IPS-20b (cell line): ENCODE results near the gene DENND1A.

Experiments used
- H3K27ac ChIP-seq: one replicate; pipeline ENCODE4 v1.5.1; 2013; ENCODE audit warnings: low read length
- H3K27me3 ChIP-seq: 2 replicates; pipeline ENCODE4 v1.6.1; 2013; ENCODE audit warnings: mild to moderate bottlenecking, low read length, inconsistent platforms; ENCODE audit not compliant: insufficient read depth
- H3K36me3 ChIP-seq: 2 replicates; pipeline ENCODE4 v1.6.1; 2013; ENCODE audit warnings: low read depth, mild to moderate bottlenecking, inconsistent platforms, low read length, moderate library complexity; ENCODE audit not compliant: insufficient read depth
- H3K4me1 ChIP-seq: 2 replicates; pipeline ENCODE4 v1.6.1; 2013; ENCODE audit warnings: mild to moderate bottlenecking, control low read depth, inconsistent platforms, low read length, moderate library complexity; ENCODE audit not compliant: insufficient read depth
- H3K4me3 ChIP-seq: 2 replicates; pipeline ENCODE4 v1.5.1; 2013; ENCODE audit warnings: mild to moderate bottlenecking, low read length, inconsistent platforms
- H3K9ac ChIP-seq: 2 replicates; pipeline ENCODE4 v1.6.1; 2013; ENCODE audit warnings: low read depth, mild to moderate bottlenecking, inconsistent platforms, low read length, moderate library complexity
- H3K9me3 ChIP-seq: 2 replicates; pipeline ENCODE4 v1.6.1; 2013; ENCODE audit warnings: mild to moderate bottlenecking, low read depth, low read length, inconsistent platforms; ENCODE audit not compliant: insufficient read depth

Gene DENND1A

DNA sequence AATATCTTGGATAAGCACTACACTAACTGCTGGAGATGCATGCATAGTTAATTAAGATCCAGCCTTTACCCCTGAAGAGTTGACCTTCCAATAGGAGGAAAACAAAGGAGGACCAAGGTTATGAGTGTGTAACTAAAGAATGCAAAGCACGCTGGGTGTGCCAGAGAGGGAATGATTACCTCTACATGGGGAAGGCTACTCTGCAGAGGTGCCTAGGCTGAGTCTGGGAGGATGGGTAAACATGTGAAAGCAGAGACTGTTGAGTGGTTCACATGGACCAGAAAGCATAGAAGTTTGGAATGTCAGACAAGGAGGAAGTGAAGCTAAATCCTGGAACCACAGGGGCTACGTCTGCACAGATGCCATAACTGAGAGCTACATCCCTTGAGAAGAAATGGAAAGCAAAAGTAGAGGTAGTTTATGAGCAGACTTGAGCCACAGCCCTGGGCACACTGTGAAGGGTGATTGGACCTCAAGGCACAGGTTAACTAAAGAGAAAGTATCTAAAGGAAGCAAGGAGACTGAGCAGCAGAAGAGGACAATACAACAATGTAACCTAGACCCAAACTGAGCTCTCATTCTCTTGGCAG is 176.2 kb downstream of the DENND1A start:
- Histone ChIP-seq H3K27ac (no peak overlapping the region), H3K9me3 (no peaks in the 10 kb centered on the region), H3K27me3 (no peaks in the 10 kb centered on the region), H3K36me3 (peaks cover 5% of the 10 kb centered on the region; the same call in 1 of the 2 replicates), H3K4me1 (peaks cover 18% of the 10 kb centered on the region), H3K4me3 (no peak overlapping the region), H3K9ac (no peak overlapping the region)

GRCh38 chr9:123753016-123753415 is 176.9 kb downstream of the DENND1A start:
- H3K36me3 ChIP-seq, result peaks cover 5% of the 10 kb centered on the region; the same call in 1 of the 2 replicates
- H3K4me3 ChIP-seq, result no peak overlapping the region
- no peaks in the 10 kb centered on the region for H3K27me3 ChIP-seq
- H3K27ac ChIP-seq, result no peak overlapping the region
- no peaks in the 10 kb centered on the region for H3K9me3 ChIP-seq
- no peak overlapping the region for H3K9ac ChIP-seq
- peaks cover 18% of the 10 kb centered on the region for H3K4me1 ChIP-seq

DNA sequence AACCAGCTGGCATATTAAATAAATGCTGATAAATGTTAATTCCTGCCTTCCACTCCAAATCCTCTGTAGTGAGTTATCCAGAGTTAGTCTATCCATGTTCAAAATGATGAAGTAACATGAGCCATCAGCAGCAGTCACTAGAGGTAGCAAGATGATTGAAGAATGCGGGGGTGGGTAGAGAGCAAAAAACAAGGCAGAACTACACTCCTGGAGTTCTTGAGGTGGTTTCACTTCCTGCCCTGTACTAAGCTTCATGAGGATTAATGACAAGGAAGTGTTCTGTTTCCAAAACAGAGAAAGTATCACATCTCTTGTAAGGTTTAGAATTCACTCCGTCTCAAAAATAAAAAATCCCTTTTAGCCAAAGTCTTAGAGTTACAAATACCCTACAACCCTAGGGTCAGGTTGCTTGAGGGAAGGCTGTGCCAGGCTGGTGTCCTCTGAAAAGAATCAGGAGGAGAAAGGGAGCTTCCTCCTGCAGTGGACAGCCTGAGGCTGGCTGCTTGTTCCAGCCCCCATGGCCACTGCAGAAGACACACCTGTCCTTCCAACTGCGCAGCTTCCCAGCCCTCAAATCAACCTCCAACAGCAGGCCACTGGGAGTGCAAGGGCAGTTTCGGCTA is 180.2 kb downstream of the DENND1A start:
- no peak overlapping the region for H3K9ac ChIP-seq
- H3K4me1 ChIP-seq, result peaks cover 13% of the 10 kb centered on the region; the same call in 1 of the 2 replicates
- H3K36me3 ChIP-seq, result no peaks in the 10 kb centered on the region
- H3K9me3 ChIP-seq, result no peaks in the 10 kb centered on the region
- no peaks in the 10 kb centered on the region for H3K27me3 ChIP-seq
- H3K27ac ChIP-seq, result no peak overlapping the region
- H3K4me3 ChIP-seq, result no peak overlapping the region

DNA sequence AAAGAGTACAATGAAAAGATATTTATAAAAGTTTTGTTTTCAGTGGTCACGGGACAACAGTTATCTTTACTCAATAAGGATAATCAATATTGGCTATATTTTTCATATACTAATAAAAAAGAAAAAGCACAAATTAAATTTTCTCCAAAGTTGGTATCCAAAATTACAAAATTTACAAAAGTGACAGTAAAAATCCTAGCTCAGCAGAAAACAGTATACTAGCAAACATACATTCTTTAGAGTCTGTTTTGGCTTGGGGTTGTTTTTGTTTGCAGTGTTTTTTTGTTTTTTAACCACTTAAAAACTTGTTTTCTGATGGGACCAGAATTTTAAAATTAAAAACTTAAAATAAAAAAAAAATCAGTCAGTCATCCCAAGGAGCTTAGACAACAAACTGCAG is 183.2 kb downstream of the DENND1A start:
- Histone ChIP-seq H3K4me3 (no peak overlapping the region), H3K9me3 (no peaks in the 10 kb centered on the region), H3K27ac (no peak overlapping the region), H3K9ac (no peak overlapping the region), H3K4me1 (peaks cover 13% of the 10 kb centered on the region; the same call in 1 of the 2 replicates), H3K27me3 (no peaks in the 10 kb centered on the region), H3K36me3 (no peaks in the 10 kb centered on the region)

DNA sequence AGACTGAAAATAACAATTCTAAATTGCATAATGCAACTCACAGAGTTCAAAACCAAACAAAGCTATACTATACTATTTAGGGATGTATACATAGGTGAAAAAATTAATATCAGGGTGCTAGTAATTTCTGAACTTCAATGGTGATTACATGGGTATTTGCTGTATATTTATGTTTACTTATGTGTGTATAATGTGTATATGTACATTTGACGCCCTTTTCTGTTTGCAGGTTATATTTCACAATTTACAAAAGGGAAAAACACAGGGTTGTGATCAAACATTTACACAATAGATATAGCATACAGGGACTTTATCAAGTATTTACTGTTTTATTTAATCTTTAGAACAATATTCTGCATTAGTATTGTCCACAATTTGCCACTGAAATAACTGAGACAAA is 184.0 kb downstream of the DENND1A start:
- H3K9ac ChIP-seq, result no peak overlapping the region

DNA sequence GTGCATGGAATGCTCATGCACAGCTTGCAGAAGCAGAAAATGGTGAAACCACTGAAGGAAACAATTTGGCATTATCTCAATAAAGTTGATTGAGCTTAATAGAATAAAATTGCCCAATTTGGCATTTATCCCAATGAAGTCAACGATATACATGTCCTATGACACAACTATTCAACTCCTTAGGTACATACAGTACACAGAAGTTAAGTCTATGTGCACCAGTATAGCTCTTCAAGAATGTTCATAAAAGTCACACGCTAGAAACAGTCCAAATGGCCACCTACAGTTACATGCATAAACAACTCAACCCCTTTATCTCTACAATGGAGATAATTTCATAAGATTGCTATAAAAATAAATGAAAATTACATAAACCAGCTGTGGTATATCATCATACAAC is 184.5 kb downstream of the DENND1A start:
- no peaks in the 10 kb centered on the region for H3K27me3 ChIP-seq
- H3K36me3 ChIP-seq, result no peaks in the 10 kb centered on the region
- no peaks in the 10 kb centered on the region for H3K9me3 ChIP-seq
- no peak overlapping the region for H3K4me3 ChIP-seq
- no peak overlapping the region for H3K27ac ChIP-seq
- H3K4me1 ChIP-seq, result peaks cover 13% of the 10 kb centered on the region; the same call in 1 of the 2 replicates
- H3K9ac ChIP-seq, result no peak overlapping the region

More for the DNA sequence above, 184.0 kb downstream of the DENND1A start:
- H3K9me3 ChIP-seq, result no peaks in the 10 kb centered on the region
- peaks cover 13% of the 10 kb centered on the region; the same call in 1 of the 2 replicates for H3K4me1 ChIP-seq
- no peak overlapping the region for H3K27ac ChIP-seq
- no peaks in the 10 kb centered on the region for H3K36me3 ChIP-seq
- no peak overlapping the region for H3K4me3 ChIP-seq
- no peaks in the 10 kb centered on the region for H3K27me3 ChIP-seq

GRCh38 chr9:123743737-123744136 is 186.2 kb downstream of the DENND1A start:
- Histone ChIP-seq H3K9ac (no peak overlapping the region), H3K4me1 (peaks cover 4% of the 10 kb centered on the region; the same call in 1 of the 2 replicates), H3K27ac (no peak overlapping the region), H3K27me3 (no peaks in the 10 kb centered on the region), H3K4me3 (no peak overlapping the region), H3K36me3 (no peaks in the 10 kb centered on the region), H3K9me3 (no peaks in the 10 kb centered on the region)

- Histone ChIP-seq H3K4me1 (peaks cover 3% of the 10 kb centered on the region; the same call in 1 of the 2 replicates), H3K36me3 (no peaks in the 10 kb centered on the region), H3K4me3 (no peak overlapping the region), H3K9me3 (no peaks in the 10 kb centered on the region), H3K27ac (no peak overlapping the region), H3K27me3 (no peaks in the 10 kb centered on the region), H3K9ac (no peak overlapping the region)
Measured at GRCh38 chr9:123742009-123742767, 187.7 kb downstream of the DENND1A start.

GRCh38 chr9:123741214-123741613 is 188.7 kb downstream of the DENND1A start:
- no peaks in the 10 kb centered on the region for H3K9me3 ChIP-seq
- H3K9ac ChIP-seq, result no peak overlapping the region
- no peak overlapping the region for H3K27ac ChIP-seq
- H3K36me3 ChIP-seq, result no peaks in the 10 kb centered on the region
- H3K4me1 ChIP-seq, result no peaks in the 10 kb centered on the region
- no peak overlapping the region for H3K4me3 ChIP-seq
- no peaks in the 10 kb centered on the region for H3K27me3 ChIP-seq

GRCh38 chr9:123739902-123740301 is 190.0 kb downstream of the DENND1A start:
- Histone ChIP-seq H3K27ac (no peak overlapping the region), H3K27me3 (no peaks in the 10 kb centered on the region), H3K36me3 (no peaks in the 10 kb centered on the region), H3K9me3 (no peaks in the 10 kb centered on the region), H3K9ac (no peak overlapping the region), H3K4me1 (no peaks in the 10 kb centered on the region), H3K4me3 (no peak overlapping the region)

- H3K36me3 ChIP-seq, result no peaks in the 10 kb centered on the region
- H3K4me1 ChIP-seq, result no peaks in the 10 kb centered on the region
- no peak overlapping the region for H3K9ac ChIP-seq
- no peaks in the 10 kb centered on the region for H3K9me3 ChIP-seq
- H3K27me3 ChIP-seq, result no peaks in the 10 kb centered on the region
- H3K27ac ChIP-seq, result no peak overlapping the region
- H3K4me3 ChIP-seq, result no peak overlapping the region
Measured at GRCh38 chr9:123739387-123739786, 190.5 kb downstream of the DENND1A start.

DNA sequence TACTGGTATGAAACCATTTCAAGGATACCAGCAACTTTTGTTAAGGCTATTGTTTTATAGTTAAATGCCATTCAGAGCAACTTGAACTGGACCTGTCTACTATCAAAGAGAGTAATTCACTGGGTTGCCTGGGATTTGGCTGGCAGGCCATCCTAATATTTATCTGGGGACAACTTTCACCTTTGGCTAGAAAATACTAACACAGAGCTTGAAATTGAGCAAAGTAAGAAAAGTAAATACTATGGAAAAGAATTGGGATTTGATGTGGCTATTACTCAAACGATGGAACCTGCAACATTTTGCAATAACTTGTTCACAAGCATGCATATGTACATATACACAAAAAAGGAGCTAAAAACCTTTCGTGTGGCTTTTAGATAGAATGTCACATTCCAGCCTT is 191.3 kb downstream of the DENND1A start:
- no peak overlapping the region for H3K4me3 ChIP-seq
- H3K9me3 ChIP-seq, result no peaks in the 10 kb centered on the region
- no peaks in the 10 kb centered on the region for H3K36me3 ChIP-seq
- no peak overlapping the region for H3K27ac ChIP-seq
- no peaks in the 10 kb centered on the region for H3K27me3 ChIP-seq
- no peak overlapping the region for H3K9ac ChIP-seq
- no peaks in the 10 kb centered on the region for H3K4me1 ChIP-seq
